Stimulated activated effector memory CD8-positive, alpha-beta T cell treated with anti-CD3 and anti-CD28 coated beads, Interleukin-12 subunit alpha, Interleukin-12 subunit beta, amount 100 ng/mL, for 72 hours (primary cell): ENCODE measurements around the gene FAM110D.

Source experiments
- ATAC-seq: fragments of 150-1000 bp; cut with Tn5 transposase; 2 replicates; pipeline ENCODE4 v1.10.0; 2021
- DNase-seq, 2 donors: peaks; one replicate each; pipeline ENCODE4 v3.0.0; 2021 to 2022; ENCODE audit warnings: low spot score in 2 of 2
- H3K27ac Mint-ChIP-seq: one replicate; pipeline ENCODE4 v1.8.0; 2022; ENCODE audit warnings: mild to moderate bottlenecking, mixed read lengths
- H3K36me3 Mint-ChIP-seq: one replicate; pipeline ENCODE4 v1.8.0; 2022; ENCODE audit warnings: mild to moderate bottlenecking, mixed read lengths
- H3K4me1 Mint-ChIP-seq: one replicate; pipeline ENCODE4 v1.8.0; 2022; ENCODE audit warnings: mixed read lengths
- H3K4me3 Mint-ChIP-seq: one replicate; pipeline ENCODE4 v1.8.0; 2022; ENCODE audit warnings: mild to moderate bottlenecking, mixed read lengths
- H3K9me3 Mint-ChIP-seq: one replicate; pipeline ENCODE4 v1.8.0; 2022; ENCODE audit warnings: mixed read lengths

FAM110D gene

DNA sequence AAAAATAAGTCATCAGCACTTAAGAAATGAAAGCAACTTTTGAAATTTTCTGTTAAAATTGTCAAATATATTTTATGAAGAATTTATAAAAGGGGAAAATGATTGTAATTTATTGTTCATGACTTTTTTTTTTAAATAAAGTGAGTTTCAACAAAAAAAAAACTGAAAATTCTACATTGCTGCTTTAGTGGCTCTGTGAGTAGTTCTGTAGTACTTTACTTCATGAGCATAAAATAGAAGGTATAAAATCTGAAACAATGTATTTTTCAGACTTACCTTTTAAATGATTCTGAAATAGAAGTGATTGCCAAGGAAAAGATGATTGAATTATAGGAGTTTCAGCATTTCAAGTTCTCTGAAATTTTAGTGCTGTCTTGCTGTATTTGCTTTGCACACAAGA is 33.5 kb upstream of the FAM110D start:
- no peak for ATAC-seq
- H3K36me3 Mint-ChIP-seq, result peaks cover 37% of the 10 kb centered on the region
- H3K4me3 Mint-ChIP-seq, result peak overlapping the region; percentile 39
- peaks cover 26% of the 10 kb centered on the region for H3K4me1 Mint-ChIP-seq
- H3K9me3 Mint-ChIP-seq, result no peaks in the 10 kb centered on the region
- no peak overlapping the region for H3K27ac Mint-ChIP-seq
- DNase-seq, result no peak

DNA sequence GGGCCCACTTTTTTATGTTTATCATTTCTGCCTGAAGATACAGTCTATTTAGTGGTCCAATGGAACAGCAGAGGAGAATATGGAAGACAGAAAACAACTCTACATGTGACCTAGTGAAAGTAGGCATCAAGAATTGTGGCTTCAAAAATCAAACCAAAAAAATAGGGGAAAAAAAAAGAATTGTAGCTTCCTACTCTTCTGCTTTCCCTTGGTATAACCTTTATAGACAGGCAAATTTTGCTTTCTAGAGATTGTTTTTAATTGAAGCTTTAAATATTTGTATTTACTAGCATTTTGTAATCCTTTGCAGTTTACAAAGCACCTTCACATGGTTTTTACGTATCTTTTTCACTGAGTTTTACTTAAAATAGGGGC is 32.9 kb upstream of the FAM110D start:
- H3K36me3 Mint-ChIP-seq, result peaks cover 37% of the 10 kb centered on the region
- DNase-seq (no peak), ATAC-seq (no peak)
- no peaks in the 10 kb centered on the region for H3K9me3 Mint-ChIP-seq
- peaks cover 26% of the 10 kb centered on the region for H3K4me1 Mint-ChIP-seq
- peak overlapping the region; percentile 89 for H3K27ac Mint-ChIP-seq
- peak overlapping the region; percentile 39 for H3K4me3 Mint-ChIP-seq

DNA sequence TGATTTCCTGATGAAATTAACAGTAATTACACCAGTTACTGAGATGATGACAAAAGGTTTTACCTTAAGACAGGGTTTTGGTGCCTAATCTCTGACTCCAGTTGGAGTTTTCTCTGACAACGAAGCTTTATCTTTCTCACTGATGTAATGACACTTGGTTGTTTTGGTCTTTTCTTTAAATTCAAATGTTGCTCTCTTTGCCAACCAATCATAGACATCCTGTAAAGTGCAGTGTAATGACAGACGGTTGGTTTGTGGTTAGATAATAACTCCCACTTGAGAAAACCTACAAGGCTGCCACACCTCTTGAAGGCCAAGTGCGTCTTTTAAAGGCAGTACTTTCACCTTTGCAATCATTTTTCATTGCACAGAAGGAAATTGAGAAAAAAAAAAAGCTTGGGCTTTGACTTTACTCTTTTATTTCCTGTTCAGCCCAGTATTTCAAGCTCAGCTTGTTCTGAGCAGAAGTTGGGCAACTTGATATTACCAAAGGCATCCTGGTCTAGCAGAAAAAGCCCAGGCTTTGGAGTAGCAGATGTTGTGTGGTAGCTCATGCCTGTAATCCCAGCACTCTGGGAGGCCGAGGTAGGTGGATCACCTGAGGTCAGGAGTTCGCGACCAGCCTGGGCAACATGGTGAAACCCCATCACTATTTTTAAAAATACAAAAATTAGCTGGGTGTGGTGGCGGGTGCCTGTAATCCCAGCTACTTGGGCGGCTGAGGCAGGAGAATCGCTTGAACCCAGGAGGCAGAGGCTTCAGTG is 32.4 kb upstream of the FAM110D start:
- Mint-ChIP-seq H3K27ac (peak overlapping the region; percentile 89), H3K9me3 (no peaks in the 10 kb centered on the region), H3K4me3 (peak overlapping the region; percentile 39), H3K36me3 (peaks cover 35% of the 10 kb centered on the region), H3K4me1 (peaks cover 26% of the 10 kb centered on the region)
- ATAC-seq (peak; percentile 97), DNase-seq (no peak)

DNA sequence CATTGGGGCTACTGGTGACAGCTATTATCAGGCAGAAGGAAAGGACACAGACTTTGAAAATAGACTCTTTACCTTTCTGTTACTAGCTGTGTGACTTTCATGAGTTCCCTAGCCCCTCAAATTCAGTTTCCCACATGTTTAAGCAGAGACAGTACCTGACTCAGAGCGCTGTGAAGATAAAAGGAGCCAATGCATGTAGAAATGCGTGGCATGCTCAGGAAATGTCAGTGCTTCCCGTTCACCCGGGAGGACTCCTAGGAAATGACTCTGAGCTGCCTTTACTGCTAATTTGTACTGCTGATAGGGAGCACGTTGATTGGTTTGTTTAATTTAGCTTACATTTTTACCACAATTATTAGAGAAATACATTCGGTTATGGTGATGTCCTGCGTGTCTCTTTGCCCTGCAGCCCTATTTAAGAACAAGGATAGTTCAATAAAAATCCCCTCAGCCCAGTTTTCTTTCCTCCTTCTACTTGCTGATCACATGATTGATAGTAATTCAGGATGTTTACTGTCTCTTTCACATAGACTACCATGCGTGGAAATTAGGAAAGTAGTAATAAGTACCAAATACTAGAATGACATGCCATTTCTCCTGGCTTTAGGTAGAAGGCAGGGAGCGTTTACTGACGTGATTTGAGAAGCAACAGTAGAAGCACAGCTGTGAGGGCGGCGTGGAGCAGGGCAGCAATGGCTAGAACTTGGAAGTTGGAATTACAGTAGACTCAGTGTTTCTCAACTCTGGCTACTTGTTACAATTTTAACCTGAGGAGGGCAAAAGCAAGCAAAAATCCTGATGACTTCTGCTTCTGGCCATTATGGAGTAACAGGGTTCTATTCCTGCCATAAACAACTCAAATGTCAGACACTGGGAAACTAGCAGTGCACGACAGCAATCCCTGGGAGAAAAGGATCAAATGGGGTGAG is 31.4 kb upstream of the FAM110D start:
- no peak for ATAC-seq

DNA sequence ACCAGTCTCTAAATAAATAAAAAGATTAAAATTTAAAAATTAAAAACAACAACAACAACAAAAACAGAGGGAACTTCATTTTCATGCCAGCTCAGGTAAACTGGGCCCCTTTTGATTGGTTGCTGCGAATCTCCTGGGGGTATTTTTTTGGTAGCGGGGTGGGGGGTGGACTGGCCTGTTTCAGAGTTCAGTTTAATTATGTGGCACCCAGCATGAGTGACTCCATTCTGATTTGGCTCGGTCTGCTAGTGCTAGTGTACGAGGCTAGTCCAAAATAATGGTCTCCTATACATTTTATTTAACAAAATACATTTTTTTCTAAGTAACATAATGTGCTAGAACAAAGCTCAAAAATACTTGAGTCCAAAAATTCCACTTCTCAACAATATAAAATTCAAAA is 29.1 kb upstream of the FAM110D start:
- Mint-ChIP-seq H3K4me3 (no peak overlapping the region), H3K27ac (no peak overlapping the region), H3K4me1 (peaks cover 19% of the 10 kb centered on the region), H3K36me3 (peaks cover 7% of the 10 kb centered on the region), H3K9me3 (no peaks in the 10 kb centered on the region)
- no peak for ATAC-seq
- DNase-seq, result no peak

More for the DNA sequence above, 31.4 kb upstream of the FAM110D start:
- no peak overlapping the region for H3K27ac Mint-ChIP-seq
- DNase-seq, result no peak
- no peaks in the 10 kb centered on the region for H3K9me3 Mint-ChIP-seq
- peak overlapping the region; percentile 7 for H3K4me3 Mint-ChIP-seq
- peaks cover 26% of the 10 kb centered on the region for H3K4me1 Mint-ChIP-seq
- H3K36me3 Mint-ChIP-seq, result peaks cover 25% of the 10 kb centered on the region

DNA sequence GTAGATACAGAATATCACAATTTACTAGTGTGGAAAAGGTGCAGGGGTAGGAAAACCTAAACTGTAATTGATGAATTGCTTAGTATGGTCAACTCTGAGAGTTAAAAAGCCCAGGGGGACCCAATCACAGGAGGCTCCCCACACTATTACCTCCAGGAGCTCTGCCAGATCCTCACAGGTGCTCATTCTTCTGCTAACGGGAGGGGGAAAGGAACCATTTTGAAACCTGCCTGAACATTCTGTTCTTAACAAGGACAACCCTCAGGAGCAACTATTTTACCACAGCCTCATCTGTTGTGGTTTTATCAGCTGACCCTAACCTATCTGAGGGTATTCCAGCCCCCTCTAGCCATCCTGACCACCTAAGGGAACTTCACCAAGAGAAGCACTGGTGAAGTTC is 28.2 kb upstream of the FAM110D start:
- ATAC-seq (no peak), DNase-seq (no peak)
- no peak overlapping the region for H3K4me3 Mint-ChIP-seq

DNA sequence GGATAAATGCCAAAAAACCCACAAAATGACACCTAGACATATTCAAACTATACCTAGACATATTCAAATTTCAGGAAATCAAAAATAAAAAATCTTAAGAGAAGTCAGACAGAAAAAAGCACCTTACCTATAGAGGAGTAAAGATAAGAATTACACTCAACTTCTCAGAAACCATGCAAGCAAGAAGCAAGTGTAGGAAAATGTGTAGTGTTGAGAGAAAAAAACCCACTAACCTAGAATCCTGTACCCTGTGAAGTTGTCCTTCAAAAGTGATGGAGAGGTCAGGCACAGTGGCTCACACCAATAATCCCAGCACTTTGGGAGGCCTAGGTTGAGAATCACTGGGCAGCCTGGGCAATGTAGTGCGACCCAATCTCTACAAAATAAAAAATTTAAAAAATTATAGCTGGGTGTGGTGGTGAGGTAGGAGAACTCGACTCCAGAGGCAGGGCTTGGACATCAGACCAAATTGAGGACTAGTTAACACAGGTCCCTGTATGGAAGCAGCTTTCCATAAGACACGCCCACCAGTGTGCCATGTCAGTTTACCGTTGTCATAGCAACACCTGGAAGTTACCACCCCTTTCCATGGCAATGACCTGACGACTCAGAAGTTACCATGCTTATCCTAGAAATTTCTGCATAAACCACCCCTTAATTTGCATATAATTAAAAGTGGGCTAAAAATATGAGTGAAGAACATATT is 26.6 kb upstream of the FAM110D start:
- H3K4me3 Mint-ChIP-seq, result no peak overlapping the region
- DNase-seq (no peak), ATAC-seq (no peak)
- H3K36me3 Mint-ChIP-seq, result no peaks in the 10 kb centered on the region
- H3K4me1 Mint-ChIP-seq, result peaks cover 9% of the 10 kb centered on the region
- H3K9me3 Mint-ChIP-seq, result no peaks in the 10 kb centered on the region
- H3K27ac Mint-ChIP-seq, result no peak overlapping the region

More for the DNA sequence above, 28.2 kb upstream of the FAM110D start:
- Mint-ChIP-seq H3K9me3 (no peaks in the 10 kb centered on the region), H3K36me3 (peaks cover 7% of the 10 kb centered on the region), H3K4me1 (peaks cover 19% of the 10 kb centered on the region), H3K27ac (no peak overlapping the region)

DNA sequence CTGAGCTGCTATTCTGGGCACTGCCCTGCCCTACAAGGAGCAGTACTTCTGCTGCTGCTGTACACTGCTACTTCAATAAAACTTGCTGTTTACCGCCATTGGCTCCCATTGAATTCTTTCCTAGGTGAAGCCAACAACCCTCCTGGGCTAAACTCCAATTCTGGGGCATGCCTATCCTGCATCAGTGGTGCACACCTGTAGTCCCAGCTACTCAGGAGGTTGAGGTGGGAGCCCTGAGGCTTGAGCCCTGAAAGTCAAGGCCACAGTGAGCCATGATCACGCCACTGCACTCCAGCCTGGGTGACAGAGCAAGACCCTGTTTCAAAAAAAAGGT is 26.1 kb upstream of the FAM110D start:
- ATAC-seq (no peak), DNase-seq (no peak)
- Mint-ChIP-seq H3K4me1 (peaks cover 4% of the 10 kb centered on the region), H3K36me3 (no peaks in the 10 kb centered on the region), H3K9me3 (no peaks in the 10 kb centered on the region), H3K27ac (no peak overlapping the region), H3K4me3 (no peak overlapping the region)

DNA sequence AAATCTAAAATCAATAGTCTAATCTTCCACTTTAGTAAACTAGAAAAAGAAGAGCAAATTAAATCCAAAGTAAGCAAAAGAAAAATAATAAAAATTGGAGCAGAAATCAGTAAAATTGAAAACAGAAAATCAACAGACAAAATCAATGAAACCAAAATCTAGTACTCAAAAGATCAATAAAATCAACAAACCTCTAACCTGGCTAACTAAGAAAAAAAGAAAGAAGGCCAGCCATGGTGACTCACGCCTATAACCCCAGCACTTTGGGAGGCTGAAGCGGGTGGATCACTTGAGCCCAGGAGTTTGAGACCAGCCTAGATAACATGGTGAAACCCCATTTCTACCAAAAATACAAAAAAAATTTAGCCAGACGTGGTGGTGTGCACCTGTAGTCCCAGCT is 24.4 kb upstream of the FAM110D start:
- no peak for ATAC-seq
- no peak overlapping the region for H3K27ac Mint-ChIP-seq
- no peaks in the 10 kb centered on the region for H3K36me3 Mint-ChIP-seq
- no peak overlapping the region for H3K4me3 Mint-ChIP-seq
- DNase-seq, result no peak
- H3K4me1 Mint-ChIP-seq, result peaks cover 6% of the 10 kb centered on the region
- H3K9me3 Mint-ChIP-seq, result no peaks in the 10 kb centered on the region

DNA sequence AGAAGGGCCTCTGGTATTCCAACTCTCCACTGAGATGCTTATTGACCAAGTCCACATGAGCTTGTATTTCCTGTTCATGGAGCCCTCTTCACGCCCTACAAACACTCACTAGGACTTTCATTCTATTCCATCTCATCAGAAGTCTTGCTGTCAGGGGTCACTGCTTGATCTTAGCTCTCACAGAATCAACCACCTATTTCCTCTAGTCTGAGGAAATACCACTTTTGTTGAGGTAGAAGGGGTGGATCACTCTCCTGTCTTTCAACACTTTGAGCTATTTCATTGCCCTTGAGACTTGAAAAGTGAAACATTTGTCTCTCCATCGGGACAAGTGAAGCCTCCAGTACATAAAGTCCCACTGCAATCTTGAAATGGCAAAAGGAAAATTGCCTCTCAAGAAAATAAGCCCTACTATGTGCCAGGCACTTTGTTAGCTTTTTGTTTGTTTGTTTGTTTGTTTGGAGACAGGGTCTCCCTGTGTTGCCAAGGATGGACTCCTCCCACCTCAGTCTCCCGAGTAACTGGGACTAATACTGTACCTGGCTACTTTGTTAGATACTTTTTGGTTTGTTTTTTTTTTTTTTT is 19.8 kb upstream of the FAM110D start:
- ATAC-seq (no peak), DNase-seq (no peak)
- no peak overlapping the region for H3K27ac Mint-ChIP-seq
- H3K4me3 Mint-ChIP-seq, result no peak overlapping the region
- H3K4me1 Mint-ChIP-seq, result peaks cover 6% of the 10 kb centered on the region
- H3K9me3 Mint-ChIP-seq, result no peaks in the 10 kb centered on the region
- H3K36me3 Mint-ChIP-seq, result no peaks in the 10 kb centered on the region

DNA sequence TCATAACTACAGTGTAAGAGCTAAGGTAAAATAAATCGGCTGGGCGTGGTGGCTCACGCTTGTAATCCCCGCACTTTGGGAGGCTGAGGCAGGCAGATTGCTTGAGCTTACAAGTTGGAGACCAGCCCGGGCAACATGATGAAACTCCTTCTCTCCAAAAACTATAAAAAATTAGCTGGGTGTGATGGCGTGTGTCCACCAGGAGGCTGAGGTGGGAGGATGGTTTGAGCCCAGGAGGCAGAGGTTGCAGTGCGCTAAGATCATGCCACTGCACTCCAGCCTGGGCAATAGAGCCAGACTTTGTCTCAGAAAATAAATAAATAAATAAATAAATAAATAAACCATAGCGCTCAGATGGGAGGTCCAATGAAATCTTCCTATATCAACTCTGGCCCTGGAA is 16.7 kb upstream of the FAM110D start:
- H3K4me1 Mint-ChIP-seq, result peaks cover 11% of the 10 kb centered on the region
- no peaks in the 10 kb centered on the region for H3K36me3 Mint-ChIP-seq
- no peak overlapping the region for H3K27ac Mint-ChIP-seq
- no peaks in the 10 kb centered on the region for H3K9me3 Mint-ChIP-seq
- DNase-seq, result no peak
- no peak for ATAC-seq
- no peak overlapping the region for H3K4me3 Mint-ChIP-seq

DNA sequence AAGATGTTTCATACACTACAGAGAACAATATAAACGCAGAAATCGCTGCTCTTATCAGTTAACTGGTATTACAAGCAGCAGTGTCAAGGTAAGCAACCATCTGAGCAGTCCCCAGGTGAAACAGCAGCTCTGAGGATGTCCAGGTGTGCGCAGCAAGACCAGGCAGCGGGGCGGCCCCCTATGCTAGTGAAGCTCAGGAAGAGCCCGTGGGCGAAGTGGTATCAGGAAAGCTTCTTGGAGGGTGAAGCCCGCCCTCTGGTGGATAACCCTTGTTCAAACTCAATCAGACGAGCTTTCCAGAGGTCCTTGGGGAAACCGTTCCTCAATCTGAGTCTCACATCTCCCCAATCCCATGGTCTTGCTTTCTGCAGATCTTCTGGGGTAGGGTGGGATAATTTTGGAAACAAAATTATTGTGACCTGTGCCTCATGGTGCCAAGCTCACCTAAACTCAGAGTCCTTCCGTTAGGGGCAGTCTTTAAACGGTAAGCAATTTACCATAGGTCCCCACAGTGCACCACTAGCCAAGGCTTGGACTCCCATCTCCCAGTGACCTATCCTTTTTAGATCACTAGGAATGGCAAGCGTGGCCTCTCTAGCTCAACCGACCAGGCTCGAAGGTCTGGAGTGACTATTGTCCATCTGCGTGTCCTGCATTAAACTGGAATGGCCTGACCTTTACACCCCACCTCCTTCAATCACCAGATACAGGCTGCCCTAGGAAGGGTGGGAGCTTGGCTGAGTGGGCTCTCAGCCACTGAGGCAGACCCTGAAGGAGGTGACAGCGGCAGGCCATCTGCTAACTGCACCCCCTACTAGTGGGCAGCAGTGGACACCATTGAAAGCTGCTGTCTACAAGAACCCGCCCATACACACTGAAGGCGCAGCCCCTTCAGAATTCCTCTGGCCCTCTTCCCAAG is 13.6 kb upstream of the FAM110D start:
- DNase-seq (peak; percentile 56 to 79), ATAC-seq (peak; percentile 86)
- no peak overlapping the region for H3K27ac Mint-ChIP-seq
- H3K4me3 Mint-ChIP-seq, result no peak overlapping the region
- no peaks in the 10 kb centered on the region for H3K9me3 Mint-ChIP-seq
- H3K4me1 Mint-ChIP-seq, result peaks cover 5% of the 10 kb centered on the region
- peaks cover 5% of the 10 kb centered on the region for H3K36me3 Mint-ChIP-seq

DNA sequence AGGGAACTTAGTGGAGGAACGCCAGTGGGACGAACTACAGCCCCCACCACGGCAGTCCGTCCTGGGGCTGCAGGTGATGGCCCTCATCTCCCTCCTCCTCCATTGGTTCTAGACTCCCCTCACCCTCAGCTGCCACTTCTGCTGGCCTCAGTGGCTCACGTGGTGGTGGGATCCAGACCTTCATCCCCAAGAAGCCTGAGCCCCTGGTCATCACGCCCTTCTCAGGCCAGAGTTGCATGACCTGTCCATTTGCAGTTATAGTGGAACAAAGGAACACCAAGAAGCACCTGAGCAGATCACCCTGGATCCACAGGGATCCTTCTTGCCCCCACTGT is 13.0 kb upstream of the FAM110D start:
- H3K36me3 Mint-ChIP-seq, result peaks cover 5% of the 10 kb centered on the region
- no peak overlapping the region for H3K4me3 Mint-ChIP-seq
- DNase-seq (no peak), ATAC-seq (no peak)
- no peak overlapping the region for H3K27ac Mint-ChIP-seq
- H3K4me1 Mint-ChIP-seq, result peaks cover 5% of the 10 kb centered on the region
- no peaks in the 10 kb centered on the region for H3K9me3 Mint-ChIP-seq

DNA sequence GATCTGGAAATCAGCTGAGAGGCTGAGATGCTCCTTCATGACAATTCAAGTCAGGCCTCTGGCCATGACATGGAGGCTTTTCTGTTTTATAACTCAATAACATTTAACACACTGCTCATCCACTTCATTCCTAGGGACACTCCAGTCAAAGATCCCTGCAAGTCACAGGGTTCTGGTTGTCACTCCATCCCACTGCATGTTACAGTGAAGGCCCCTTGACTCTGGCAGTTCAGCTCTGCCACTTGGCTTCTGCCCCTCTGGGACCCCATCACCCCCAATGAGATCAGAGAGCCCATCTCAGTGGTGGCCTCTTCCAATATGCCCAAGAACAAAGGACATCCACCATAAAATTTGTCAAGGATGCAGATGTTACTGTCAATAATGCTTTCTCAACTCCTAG is 10.0 kb upstream of the FAM110D start:
- H3K4me1 Mint-ChIP-seq, result peaks cover 5% of the 10 kb centered on the region
- DNase-seq (no peak), ATAC-seq (no peak)
- peaks cover 5% of the 10 kb centered on the region for H3K36me3 Mint-ChIP-seq
- no peaks in the 10 kb centered on the region for H3K9me3 Mint-ChIP-seq
- H3K4me3 Mint-ChIP-seq, result no peak overlapping the region
- no peak overlapping the region for H3K27ac Mint-ChIP-seq
